Measurements from ENCODE around the gene LRIT1. TPM values are rescaled to one million over a fixed set of nuclear protein-coding genes. Genes with fewer than 3 reads are reported as not detected.

Gene LRIT1
- total RNA-seq, 4 donors from 2014 or later = 0.19 to 0.34 TPM; not detected in 2

GRCh38 chr10:84194424-84195043, 46.8 kb downstream of the LRIT1 start, which contains the start of gene CDHR1:
Gene CDHR1 (plus strand): TSS chr10:84194537. CDS start chr10:84194761, 224 bp downstream.
- TF ChIP-seq POLR2A (IDR thresholded peaks at IDR 0.05) = no peak
- 0 to 3% methylated on average over 3 to 5 of the region's 61 CpGs for WGBS, 2 donors
- H3K4me3 ChIP-seq = peak within 1 kb of the TSS; percentile 40 to 68 (median 54)
- H3K4me1 ChIP-seq = peaks cover 0 to 57% (median 12%) of the 10 kb centered on the region in 3 donors
- H3K9me3 ChIP-seq = no peaks in the 10 kb centered on the region
- intact Hi-C loops (cut with DNase I) = no loop called here
- H3K36me3 ChIP-seq = peaks cover 0 to 6% (median 0%) of the 10 kb centered on the region in 3 donors
- peak within 1 kb of the TSS in 2 of 4 donors; percentile 14 to 29 for H3K27ac ChIP-seq
- peaks cover 0 to 35% (median 6%) of the 10 kb centered on the region in 4 donors for H3K27me3 ChIP-seq
- DNase-seq = no peak

GRCh38 chr10:84193846-84194423, 47.4 kb downstream of the LRIT1 start:
- TF ChIP-seq CTCF (IDR thresholded peaks at IDR 0.05) (no peak), POLR2A (IDR thresholded peaks at IDR 0.05) (no peak)
- H3K27me3 ChIP-seq = peaks cover 0 to 40% (median 6%) of the 10 kb centered on the region in 4 donors
- intact Hi-C loops (cut with DNase I) = no loop called here
- peaks cover 0 to 6% (median 0%) of the 10 kb centered on the region in 3 donors for H3K36me3 ChIP-seq
- peak overlapping the region in 2 of 4 donors; percentile 14 to 29 for H3K27ac ChIP-seq
- WGBS, 2 donors = 16 to 24% methylated on average over 3 to 5 of the region's 5 CpGs
- no peak for DNase-seq
- peak overlapping the region; percentile 40 to 68 (median 54) for H3K4me3 ChIP-seq
- H3K9me3 ChIP-seq = no peaks in the 10 kb centered on the region
- H3K4me1 ChIP-seq = peaks cover 0 to 57% (median 12%) of the 10 kb centered on the region in 3 donors

- H3K4me3 ChIP-seq = no peak overlapping the region
- H3K4me1 ChIP-seq = peaks cover 0 to 57% (median 12%) of the 10 kb centered on the region in 3 donors
- H3K36me3 ChIP-seq = peaks cover 0 to 3% (median 0%) of the 10 kb centered on the region in 3 donors
- peaks cover 0 to 40% (median 6%) of the 10 kb centered on the region in 4 donors for H3K27me3 ChIP-seq
- H3K9me3 ChIP-seq = no peaks in the 10 kb centered on the region
- no peak for TF ChIP-seq POLR2A (IDR thresholded peaks at IDR 0.05)
- no peak for TF ChIP-seq CTCF (IDR thresholded peaks at IDR 0.05)
- DNase-seq = no peak
- no peak overlapping the region for H3K27ac ChIP-seq
- intact Hi-C loops (cut with DNase I) = no loop called here
- WGBS, 2 donors = 57 to 75% methylated on average over 1 of the region's 2 CpGs
These were observed 48.0 kb downstream of the LRIT1 start for GRCh38 chr10:84193327-84193726.

GRCh38 chr10:84191106-84191505, 50.2 kb downstream of the LRIT1 start:
- WGBS, 2 donors = 43 to 52% methylated on average over 2 to 5 of the region's 5 CpGs
- Histone ChIP-seq H3K27me3 (peaks cover 0 to 40% (median 6%) of the 10 kb centered on the region in 4 donors), H3K27ac (no peak overlapping the region), H3K9me3 (no peaks in the 10 kb centered on the region), H3K4me1 (peaks cover 0 to 42% (median 12%) of the 10 kb centered on the region in 3 donors), H3K4me3 (no peak overlapping the region), H3K36me3 (no peaks in the 10 kb centered on the region)
- intact Hi-C loops (cut with DNase I) = no loop called here
- DNase-seq = no peak
- TF ChIP-seq CTCF (IDR thresholded peaks at IDR 0.05) (no peak), POLR2A (IDR thresholded peaks at IDR 0.05) (no peak)

GRCh38 chr10:84190621-84191020, 50.7 kb downstream of the LRIT1 start:
- H3K27me3 ChIP-seq = peaks cover 0 to 38% (median 5%) of the 10 kb centered on the region in 4 donors
- no peak overlapping the region for H3K27ac ChIP-seq
- no peak overlapping the region for H3K4me3 ChIP-seq
- intact Hi-C loops (cut with DNase I) = no loop called here
- 96 to 100% methylated on average over 2 to 3 of the region's 3 CpGs for WGBS, 2 donors
- no peaks in the 10 kb centered on the region for H3K9me3 ChIP-seq
- TF ChIP-seq POLR2A (IDR thresholded peaks at IDR 0.05) = no peak
- no peak for TF ChIP-seq CTCF (IDR thresholded peaks at IDR 0.05)
- DNase-seq = no peak
- peaks cover 0 to 37% (median 12%) of the 10 kb centered on the region in 3 donors for H3K4me1 ChIP-seq
- H3K36me3 ChIP-seq = no peaks in the 10 kb centered on the region
